ENCODE data around the gene TPM1. TPM values are rescaled to one million over a fixed set of nuclear protein-coding genes. Genes with fewer than 3 reads are reported as not detected.

Gene TPM1
- total RNA-seq, 1 donor from 2014 or later = 229 TPM

- ATAC-seq = peak; percentile 8
- intact Hi-C loops (cut with DNase I) = loop anchor here (5.0 kb wide), 1 partner anchor 43 kb away; no protein-coding TSS in a partner anchor
- H3K27ac ChIP-seq = peak overlapping the region; percentile 90
Observed at GRCh38 chr15:63048776-63049665, 6.5 kb downstream of the TPM1 start.

GRCh38 chr15:63049783-63050371, 7.3 kb downstream of the TPM1 start:
- Histone ChIP-seq H3K4me3 (peak overlapping the region; percentile 97), H3K27me3 (peaks cover 5% of the 10 kb centered on the region), H3K9me3 (no peaks in the 10 kb centered on the region), H3K4me1 (peaks cover 63% of the 10 kb centered on the region), H3K36me3 (peaks cover 3% of the 10 kb centered on the region), H3K27ac (peak overlapping the region; percentile 90)
- no peak for ATAC-seq
- intact Hi-C loops (cut with DNase I) = loop anchor here (5.0 kb wide), 1 partner anchor 42 kb away; no protein-coding TSS in a partner anchor
- DNase-seq = no peak
- TF ChIP-seq, protein P1, sequence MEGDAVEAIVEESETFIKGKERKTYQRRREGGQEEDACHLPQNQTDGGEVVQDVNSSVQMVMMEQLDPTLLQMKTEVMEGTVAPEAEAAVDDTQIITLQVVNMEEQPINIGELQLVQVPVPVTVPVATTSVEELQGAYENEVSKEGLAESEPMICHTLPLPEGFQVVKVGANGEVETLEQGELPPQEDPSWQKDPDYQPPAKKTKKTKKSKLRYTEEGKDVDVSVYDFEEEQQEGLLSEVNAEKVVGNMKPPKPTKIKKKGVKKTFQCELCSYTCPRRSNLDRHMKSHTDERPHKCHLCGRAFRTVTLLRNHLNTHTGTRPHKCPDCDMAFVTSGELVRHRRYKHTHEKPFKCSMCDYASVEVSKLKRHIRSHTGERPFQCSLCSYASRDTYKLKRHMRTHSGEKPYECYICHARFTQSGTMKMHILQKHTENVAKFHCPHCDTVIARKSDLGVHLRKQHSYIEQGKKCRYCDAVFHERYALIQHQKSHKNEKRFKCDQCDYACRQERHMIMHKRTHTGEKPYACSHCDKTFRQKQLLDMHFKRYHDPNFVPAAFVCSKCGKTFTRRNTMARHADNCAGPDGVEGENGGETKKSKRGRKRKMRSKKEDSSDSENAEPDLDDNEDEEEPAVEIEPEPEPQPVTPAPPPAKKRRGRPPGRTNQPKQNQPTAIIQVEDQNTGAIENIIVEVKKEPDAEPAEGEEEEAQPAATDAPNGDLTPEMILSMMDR (IDR thresholded peaks at IDR 0.05) = no peak

More at GRCh38 chr15:63048776-63049665, 6.5 kb downstream of the TPM1 start:
- H3K36me3 ChIP-seq = peaks cover 3% of the 10 kb centered on the region
- peak overlapping the region; percentile 97 for H3K4me3 ChIP-seq
- no peaks in the 10 kb centered on the region for H3K9me3 ChIP-seq
- TF ChIP-seq, protein P1 (IDR thresholded peaks at IDR 0.05) = no peak
- DNase-seq = peak; percentile 72
- peaks cover 55% of the 10 kb centered on the region for H3K4me1 ChIP-seq
- H3K27me3 ChIP-seq = peaks cover 13% of the 10 kb centered on the region

- peaks cover 72% of the 10 kb centered on the region for H3K4me1 ChIP-seq
- peaks cover 3% of the 10 kb centered on the region for H3K36me3 ChIP-seq
- H3K9me3 ChIP-seq = no peaks in the 10 kb centered on the region
- peak overlapping the region; percentile 90 for H3K27ac ChIP-seq
- TF ChIP-seq, protein P1 (IDR thresholded peaks at IDR 0.05) = no peak
- ATAC-seq = no peak
- H3K27me3 ChIP-seq = no peaks in the 10 kb centered on the region
- no peak for DNase-seq
- H3K4me3 ChIP-seq = peak overlapping the region; percentile 1
- intact Hi-C loops (cut with DNase I) = no loop called here
Observed at GRCh38 chr15:63050731-63051155, 8.2 kb downstream of the TPM1 start.

DNA sequence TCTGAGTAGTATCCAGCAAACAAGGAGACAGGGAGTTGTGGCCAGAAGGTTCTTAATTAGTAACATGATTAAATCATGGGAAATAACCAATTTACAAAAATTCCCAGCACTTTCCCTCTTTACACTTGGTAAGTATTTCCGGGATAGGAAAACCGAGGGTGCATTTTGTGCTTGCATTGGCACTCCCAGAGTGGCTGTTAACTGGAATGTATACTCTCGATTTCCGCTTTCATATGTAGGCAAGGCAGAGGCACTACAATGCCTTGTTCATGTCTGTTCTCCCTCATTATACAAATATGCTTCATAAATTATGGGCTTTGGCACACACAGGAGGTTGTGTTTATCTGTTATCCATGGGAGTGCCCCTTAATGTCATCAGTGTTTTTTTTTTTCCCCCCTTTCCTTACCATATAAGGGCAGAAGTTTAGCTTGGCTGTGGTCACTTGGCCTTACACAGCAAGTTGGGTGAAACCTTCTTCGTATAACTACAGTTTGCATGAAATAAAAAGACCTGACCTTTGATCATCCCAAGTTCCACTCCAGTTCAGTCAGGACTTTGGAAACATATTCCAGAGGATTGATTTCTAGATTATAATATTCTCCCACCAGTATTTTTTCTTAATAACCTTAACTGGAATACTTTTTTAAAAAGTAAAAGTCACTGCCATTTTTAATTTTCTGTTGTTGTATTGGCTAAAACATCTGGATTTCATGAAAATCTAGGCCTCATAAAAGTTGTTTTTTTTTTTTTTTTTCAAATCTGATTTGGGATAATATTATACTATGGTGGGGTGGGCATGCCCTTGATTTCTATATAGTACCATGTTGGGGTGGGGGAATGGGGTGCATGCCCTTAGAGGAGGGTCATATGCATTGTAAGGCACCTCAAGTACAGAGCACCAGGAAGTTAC, 8.9 kb downstream of the TPM1 start:
- TF ChIP-seq, protein P1 (IDR thresholded peaks at IDR 0.05) = no peak
- peaks cover 77% of the 10 kb centered on the region for H3K4me1 ChIP-seq
- peak overlapping the region; percentile 1 for H3K4me3 ChIP-seq
- intact Hi-C loops (cut with DNase I) = no loop called here
- H3K36me3 ChIP-seq = no peaks in the 10 kb centered on the region
- peak overlapping the region; percentile 90 for H3K27ac ChIP-seq
- no peaks in the 10 kb centered on the region for H3K27me3 ChIP-seq
- H3K9me3 ChIP-seq = no peaks in the 10 kb centered on the region
- ATAC-seq = no peak
- DNase-seq = no peak

Data from upper lobe of right lung (tissue), 1 donor.